Stimulated activated CD8-positive, alpha-beta memory T cell treated with anti-CD3 and anti-CD28 coated beads, Interleukin-4, amount 100 ng/mL, for 24 hours (primary cell): ENCODE results near the gene ZFP30.

ENCODE experiments used
- DNase-seq: peaks from one replicate; pipeline ENCODE4 v3.0.0-alpha.2; 2020; ENCODE audit warnings: low read depth

The ZFP30 gene

DNA sequence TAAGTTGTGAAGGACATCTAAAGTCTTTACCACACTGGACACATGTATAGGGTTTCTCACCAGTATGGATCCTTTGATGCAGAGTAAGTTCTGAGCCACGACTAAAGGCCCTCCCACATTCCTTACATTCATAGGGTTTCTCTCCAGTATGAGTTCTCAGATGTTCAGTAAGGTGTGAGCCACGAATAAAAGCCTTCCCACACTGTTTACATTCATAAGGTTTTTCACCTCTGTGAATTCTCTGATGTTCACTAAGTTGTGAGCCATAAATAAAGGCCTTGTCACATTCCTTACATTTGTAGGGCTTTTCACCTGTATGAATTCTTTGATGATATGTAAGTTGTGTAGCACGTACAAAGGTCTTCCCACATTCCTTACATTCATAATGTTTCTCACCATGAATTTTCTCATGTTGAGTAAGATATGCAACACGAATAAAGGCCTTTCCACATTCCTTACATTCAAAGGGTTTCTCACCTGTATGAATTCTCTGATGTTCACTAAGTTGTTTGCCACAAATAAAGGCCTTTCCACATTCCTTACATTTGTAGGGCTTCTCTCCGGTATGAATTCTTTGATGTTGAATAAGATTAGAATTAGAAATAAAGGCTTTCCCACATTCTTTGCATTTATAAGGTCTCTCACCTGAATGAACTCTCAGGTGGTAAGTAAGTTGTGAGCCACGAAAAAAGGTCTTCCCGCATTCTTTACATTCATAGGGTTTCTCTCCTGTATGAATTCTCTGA is 90.5 kb downstream of the ZFP30 start:
- no peak for DNase-seq
